IMR-90 (cell line): ENCODE measurements around the gene CPSF7. TPM values are rescaled to one million over a fixed set of nuclear protein-coding genes. Genes with fewer than 3 reads are reported as not detected.

Experiments
- ATAC-seq: fragments of 200-7000 bp; cut with Tn5 transposase; 2 replicates; pipeline ENCODE4 v1.9.1; 2020; ENCODE audit warnings: low read depth, mild to moderate bottlenecking, moderate library complexity
- BruUV-seq: library from RNA; stranded (reverse); fragments of 400-500 nt; replicated peaks from 2 replicates; lab custom pipeline; 2021; lab: Mats Ljungman, UMichigan
- CTCF ChIA-PET: fragments of 300-600 bp; formaldehyde crosslinking; extraction: SDS; loops from one replicate; lab custom pipeline; 2021; ENCODE audit warnings: antibody characterized with exemption; lab: Yijun Ruan, JAX
- POLR2A ChIA-PET: fragments of 300-600 bp; sonication (Branson Sonifier 250); formaldehyde crosslinking; loops from one replicate; lab custom pipeline; 2022; ENCODE audit warnings: antibody characterized with exemption; ENCODE audit not compliant: unreplicated experiment; lab: Charles Lee
- DNase-seq: peaks from one replicate; pipeline ENCODE4 v3.0.0; 2013
- H2AFZ ChIP-seq: replicated peaks from 2 replicates; pipeline ENCODE3; 2013; ENCODE audit warnings: low read length, mild to moderate bottlenecking; ENCODE audit not compliant: poor library complexity
- H2AK5ac ChIP-seq: 2 replicates; pipeline ENCODE4 v1.6.1; 2013; ENCODE audit warnings: low read depth, low read length, inconsistent platforms
- H2AK9ac ChIP-seq: replicated peaks from 2 replicates; pipeline ENCODE3; 2013; ENCODE audit warnings: mild to moderate bottlenecking, low read depth, low read length, moderate library complexity; ENCODE audit not compliant: poor library complexity
- H2BK120ac ChIP-seq: 2 replicates; pipeline ENCODE4 v1.6.1; 2013; ENCODE audit warnings: low read depth, low read length, inconsistent platforms
- H2BK15ac ChIP-seq: 3 replicates; pipeline ENCODE4 v1.6.1; 2013; ENCODE audit warnings: low read depth, low read length, inconsistent platforms
- H2BK20ac ChIP-seq: 2 replicates; pipeline ENCODE4 v1.6.1; 2013; ENCODE audit warnings: low read depth, mild to moderate bottlenecking, inconsistent platforms, low read length, moderate library complexity
- H2BK5ac ChIP-seq: 2 replicates; pipeline ENCODE4 v1.6.1; 2013; ENCODE audit warnings: mild to moderate bottlenecking, low read depth, low read length, inconsistent platforms; ENCODE audit not compliant: poor library complexity, severe bottlenecking
- H3K14ac ChIP-seq: replicated peaks from 2 replicates; pipeline ENCODE4 v1.6.1; 2013; ENCODE audit warnings: low read depth, low read length, inconsistent platforms
- H3K18ac ChIP-seq: 2 replicates; pipeline ENCODE4 v1.6.1; 2013; ENCODE audit warnings: low read depth, low read length, control low read depth
- H3K23ac ChIP-seq: 2 replicates; pipeline ENCODE4 v1.6.1; 2013; ENCODE audit warnings: low read depth, low read length, inconsistent platforms
- H3K27ac ChIP-seq: 2 replicates; pipeline ENCODE4 v1.5.1; 2013; ENCODE audit warnings: mild to moderate bottlenecking, control low read depth, low read length; ENCODE audit not compliant: insufficient read depth
- H3K27me3 ChIP-seq: 2 replicates; pipeline ENCODE4 v1.6.1; 2013; ENCODE audit warnings: low read length; ENCODE audit not compliant: control insufficient read depth, insufficient read depth
- H3K36me3 ChIP-seq: 2 replicates; pipeline ENCODE4 v1.6.1; 2013; ENCODE audit warnings: low read length, mixed read lengths; ENCODE audit not compliant: control insufficient read depth, insufficient read depth
- H3K4ac ChIP-seq: 2 replicates; pipeline ENCODE4 v1.6.1; 2013; ENCODE audit warnings: low read depth, low read length, inconsistent platforms
- H3K4me1 ChIP-seq: 2 replicates; pipeline ENCODE4 v1.6.1; 2013; ENCODE audit warnings: low read length, mixed read lengths; ENCODE audit not compliant: control insufficient read depth, insufficient read depth
- H3K4me2 ChIP-seq: 2 replicates; pipeline ENCODE4 v1.6.1; 2013; ENCODE audit warnings: low read depth, mild to moderate bottlenecking, control low read depth, low read length, moderate library complexity
- H3K4me3 ChIP-seq: 2 replicates; pipeline ENCODE4 v1.5.1; 2013; ENCODE audit warnings: low read depth, mild to moderate bottlenecking, control low read depth, low read length, moderate library complexity; ENCODE audit not compliant: insufficient read depth
- H3K56ac ChIP-seq: 2 replicates; pipeline ENCODE4 v1.6.1; 2013; ENCODE audit warnings: low read length, inconsistent platforms; ENCODE audit not compliant: insufficient read depth; ENCODE audit errors: extremely low read depth
- H3K79me1 ChIP-seq, 2 experiments: 2 replicates each; pipeline ENCODE4 v1.6.1; 2013; ENCODE audit warnings: low read length in 2 of 2, inconsistent platforms in 1 of 2, low read depth in 1 of 2
- H3K9ac ChIP-seq: 2 replicates; pipeline ENCODE4 v1.6.1; 2013; ENCODE audit warnings: low read depth, low read length, control low read depth
- H3K9me1 ChIP-seq: 2 replicates; pipeline ENCODE4 v1.6.1; 2013; ENCODE audit warnings: low read length, inconsistent platforms; ENCODE audit not compliant: insufficient read depth
- H3K9me3 ChIP-seq: 2 replicates; pipeline ENCODE4 v1.6.1; 2013; ENCODE audit warnings: low read length; ENCODE audit not compliant: control insufficient read depth, insufficient read depth
- H4K20me1 ChIP-seq: 2 replicates; pipeline ENCODE4 v1.6.1; 2013; ENCODE audit warnings: low read length, inconsistent platforms; ENCODE audit not compliant: insufficient read depth
- H4K5ac ChIP-seq: 2 replicates; pipeline ENCODE4 v1.6.1; 2013; ENCODE audit warnings: mild to moderate bottlenecking, low read depth, low read length, control low read depth
- H4K8ac ChIP-seq, 2 experiments: 2 replicates each; pipeline ENCODE4 v1.6.1; 2013; ENCODE audit warnings: low read depth in 2 of 2, low read length in 2 of 2, control low read depth in 1 of 2, inconsistent platforms in 1 of 2
- H4K91ac ChIP-seq: 2 replicates; pipeline ENCODE4 v1.6.1; 2013; ENCODE audit warnings: low read depth, low read length, inconsistent platforms; ENCODE audit not compliant: insufficient read depth
- MAFK ChIP-seq: IDR thresholded peaks from 2 replicates; pipeline ENCODE4 v1.6.1; 2012; ENCODE audit warnings: low read depth, low read length, improper control_type of control experiment
- MAZ ChIP-seq: IDR thresholded peaks from 2 replicates; pipeline ENCODE4 v1.6.1; 2012; ENCODE audit warnings: low read depth, mild to moderate bottlenecking, low read length, improper control_type of control experiment, moderate library complexity, borderline replicate concordance
- MXI1 ChIP-seq: IDR thresholded peaks from 2 replicates; pipeline ENCODE4 v1.6.1; 2012; ENCODE audit warnings: low read depth, mild to moderate bottlenecking, low read length, moderate library complexity, borderline replicate concordance
- NFE2L2 ChIP-seq: fragments of 150-350 bp; IDR thresholded peaks from 2 replicates; pipeline ENCODE4 v1.6.1; 2016; ENCODE audit warnings: low read depth, mild to moderate bottlenecking, low read length
- RCOR1 ChIP-seq: IDR thresholded peaks from 2 replicates; pipeline ENCODE4 v1.6.1; 2012; ENCODE audit warnings: mild to moderate bottlenecking, low read length, improper control_type of control experiment; ENCODE audit not compliant: insufficient replicate concordance
- RFX5 ChIP-seq: IDR thresholded peaks from 2 replicates; pipeline ENCODE4 v1.8.0; 2012; ENCODE audit warnings: low read depth, mild to moderate bottlenecking, low read length, moderate library complexity
- SMC3 ChIP-seq: fragments of 150-350 bp; IDR thresholded peaks from 2 replicates; pipeline ENCODE4 v1.6.1; 2016; ENCODE audit warnings: low read depth, mild to moderate bottlenecking, antibody characterized with exemption, low read length, moderate library complexity
- WGBS, 2 experiments: methylation state at CpG; one replicate each; pipeline versions ENCODE4 v1.1.5 to v1.1.7; 2013; ENCODE audit warnings: missing lambda C conversion rate in 2 of 2; ENCODE audit not compliant: insufficient read length in 1 of 2; ENCODE audit errors: extremely low coverage in 2 of 2; 5-methylcytosine and 5-hydroxymethylcytosine counted together
- dilution Hi-C: fragments of 300-500 bp; cut with HindIII; formaldehyde crosslinking; loops from one replicate; pipeline ENCODE4 v1.14.3; 2018; ENCODE audit warnings: low sequenced_read_pairs; ENCODE audit not compliant: unreplicated experiment
- in situ Hi-C: fragments of 300-500 bp; cut with MboI; formaldehyde crosslinking; loops from 3 replicates; pipeline ENCODE4 v1.14.3; 2019; ENCODE audit warnings: low sequenced_read_pairs, inconsistent platforms, mixed read lengths
- intact Hi-C: fragments of 100-400 bp; cut with micrococcal nuclease; formaldehyde crosslinking; loops from 2 replicates; pipeline ENCODE4 v1.10.0; 2022
- polyA plus RNA-seq, 3 experiments: library from polyadenylated mRNA; depleted of rRNA; stranded (reverse); fragments of >200 nt; gene quantifications; 2 replicates each; pipeline ENCODE4 v1.2.3, GENCODE V29; 2012; ENCODE audit warnings: low replicate concordance in 1 of 3
- total RNA-seq: library from RNA; depleted of rRNA; stranded (reverse); fragments of >200 nt; gene quantifications from 2 replicates; pipeline ENCODE4 v1.2.3, GENCODE V29; 2012
- TF ChIP-seq, protein P1 (sequence below): fragments of 150-350 bp; IDR thresholded peaks from 2 replicates; pipeline ENCODE4 v1.6.1; 2016; ENCODE audit warnings: low read depth, mild to moderate bottlenecking, low read length, moderate library complexity, borderline replicate concordance
- TF ChIP-seq, protein P2 (sequence below): fragments of 150-350 bp; IDR thresholded peaks from 2 replicates; pipeline ENCODE4 v1.6.1; 2017; ENCODE audit warnings: mild to moderate bottlenecking, antibody characterized with exemption, low read length, low read depth
- TF ChIP-seq, protein P3 (sequence below): conservative IDR thresholded peaks from 2 replicates; pipeline ENCODE4 v1.5.1; 2012; ENCODE audit warnings: mild to moderate bottlenecking, low read depth, low read length, improper control_type of control experiment

Gene CPSF7
- total and polyA plus RNA-seq, 2 of the 4 experiments (the other 2 are of a cell fraction): 9.5 to 55.2 TPM

DNA sequence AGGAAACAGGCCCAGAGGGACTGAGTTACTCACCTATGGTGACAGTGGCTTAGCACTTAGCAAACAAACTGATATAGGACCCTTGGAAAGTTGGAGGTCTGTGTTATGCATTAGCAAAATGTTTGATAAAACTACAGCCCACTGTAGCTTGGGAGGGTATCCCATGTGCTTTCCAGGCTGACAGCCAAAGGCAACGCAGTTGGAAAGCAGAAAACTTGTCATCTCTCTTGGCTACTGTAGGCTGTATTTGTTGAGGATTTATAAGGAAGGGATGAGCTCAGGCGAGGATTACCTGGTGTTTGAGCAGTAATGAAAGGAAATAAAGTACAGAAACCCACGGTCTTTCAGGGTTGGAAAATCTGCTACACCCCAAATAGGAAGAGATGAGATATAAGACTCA is 23.9 kb upstream of the CPSF7 start:
- Histone ChIP-seq H2BK20ac (no peak overlapping the region), H3K27ac (no peak overlapping the region), H2BK15ac (no peak overlapping the region), H3K23ac (no peak overlapping the region), H3K4me2 (no peak overlapping the region), H3K56ac (no peak overlapping the region), H3K4me1 (no peaks in the 10 kb centered on the region), H4K20me1 (peaks cover 18% of the 10 kb centered on the region; the same call in 1 of the 2 replicates), H3K9me3 (no peaks in the 10 kb centered on the region), H4K8ac (no peak overlapping the region), H3K4ac (no peak overlapping the region), H2BK5ac (no peak overlapping the region), H3K14ac (no peak overlapping the region), H3K9me1 (peaks cover 20% of the 10 kb centered on the region; the same call in 1 of the 2 replicates), H3K18ac (no peak overlapping the region), H3K27me3 (no peaks in the 10 kb centered on the region), H3K9ac (no peak overlapping the region), H3K4me3 (no peak overlapping the region), H3K36me3 (peaks cover 29% of the 10 kb centered on the region), H2BK120ac (no peak overlapping the region), H2AK5ac (no peak overlapping the region), H2AFZ (no peak overlapping the region), H4K5ac (no peak overlapping the region), H3K79me1 (peaks cover 17 to 37% of the 10 kb centered on the region in 2 experiments), H4K91ac (no peak overlapping the region), H2AK9ac (no peak overlapping the region)
- TF ChIP-seq SMC3 (no peak), NFE2L2 (no peak), MAFK (no peak), RFX5 (no peak), RCOR1 (no peak), MAZ (no peak), MXI1 (no peak)
- TF ChIP-seq, protein P1, sequence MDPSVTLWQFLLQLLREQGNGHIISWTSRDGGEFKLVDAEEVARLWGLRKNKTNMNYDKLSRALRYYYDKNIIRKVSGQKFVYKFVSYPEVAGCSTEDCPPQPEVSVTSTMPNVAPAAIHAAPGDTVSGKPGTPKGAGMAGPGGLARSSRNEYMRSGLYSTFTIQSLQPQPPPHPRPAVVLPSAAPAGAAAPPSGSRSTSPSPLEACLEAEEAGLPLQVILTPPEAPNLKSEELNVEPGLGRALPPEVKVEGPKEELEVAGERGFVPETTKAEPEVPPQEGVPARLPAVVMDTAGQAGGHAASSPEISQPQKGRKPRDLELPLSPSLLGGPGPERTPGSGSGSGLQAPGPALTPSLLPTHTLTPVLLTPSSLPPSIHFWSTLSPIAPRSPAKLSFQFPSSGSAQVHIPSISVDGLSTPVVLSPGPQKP: no peak
- TF ChIP-seq, protein P2, sequence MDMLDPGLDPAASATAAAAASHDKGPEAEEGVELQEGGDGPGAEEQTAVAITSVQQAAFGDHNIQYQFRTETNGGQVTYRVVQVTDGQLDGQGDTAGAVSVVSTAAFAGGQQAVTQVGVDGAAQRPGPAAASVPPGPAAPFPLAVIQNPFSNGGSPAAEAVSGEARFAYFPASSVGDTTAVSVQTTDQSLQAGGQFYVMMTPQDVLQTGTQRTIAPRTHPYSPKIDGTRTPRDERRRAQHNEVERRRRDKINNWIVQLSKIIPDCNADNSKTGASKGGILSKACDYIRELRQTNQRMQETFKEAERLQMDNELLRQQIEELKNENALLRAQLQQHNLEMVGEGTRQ: no peak
- TF ChIP-seq, protein P3, sequence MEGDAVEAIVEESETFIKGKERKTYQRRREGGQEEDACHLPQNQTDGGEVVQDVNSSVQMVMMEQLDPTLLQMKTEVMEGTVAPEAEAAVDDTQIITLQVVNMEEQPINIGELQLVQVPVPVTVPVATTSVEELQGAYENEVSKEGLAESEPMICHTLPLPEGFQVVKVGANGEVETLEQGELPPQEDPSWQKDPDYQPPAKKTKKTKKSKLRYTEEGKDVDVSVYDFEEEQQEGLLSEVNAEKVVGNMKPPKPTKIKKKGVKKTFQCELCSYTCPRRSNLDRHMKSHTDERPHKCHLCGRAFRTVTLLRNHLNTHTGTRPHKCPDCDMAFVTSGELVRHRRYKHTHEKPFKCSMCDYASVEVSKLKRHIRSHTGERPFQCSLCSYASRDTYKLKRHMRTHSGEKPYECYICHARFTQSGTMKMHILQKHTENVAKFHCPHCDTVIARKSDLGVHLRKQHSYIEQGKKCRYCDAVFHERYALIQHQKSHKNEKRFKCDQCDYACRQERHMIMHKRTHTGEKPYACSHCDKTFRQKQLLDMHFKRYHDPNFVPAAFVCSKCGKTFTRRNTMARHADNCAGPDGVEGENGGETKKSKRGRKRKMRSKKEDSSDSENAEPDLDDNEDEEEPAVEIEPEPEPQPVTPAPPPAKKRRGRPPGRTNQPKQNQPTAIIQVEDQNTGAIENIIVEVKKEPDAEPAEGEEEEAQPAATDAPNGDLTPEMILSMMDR: no peak
- ChIA-PET CTCF (no interaction called here), POLR2A (no interaction called here)
- dilution Hi-C loops (no loop called here), intact Hi-C loops (no loop called here), in situ Hi-C loops (no loop called here)
- no CpG with 5 or more reads among the region's 3 CpGs for WGBS, 2 experiments
- DNase-seq (no peak), ATAC-seq (no peak)
- no TSS peak for BruUV-seq
